NAMALWA (cell line): ENCODE data around the gene UTS2R.
"Not testable (repeated sequence)": the region's sequence is repeated elsewhere in the genome, so short reads cannot be mapped to it uniquely, and the experiment has no call there.

ENCODE experiments used
- DNase-seq: peaks from one replicate; pipeline ENCODE4 v3.0.0-alpha.2; 2015; ENCODE audit warnings: low spot score

Gene UTS2R

GRCh38 chr17:82334204-82334621, 37.4 kb upstream of the UTS2R start:
- no peak for DNase-seq

- peak; percentile 56 for DNase-seq
Measured at GRCh38 chr17:82334622-82335394, 36.8 kb upstream of the UTS2R start.

- no peak for DNase-seq
Measured at GRCh38 chr17:82338858-82339633, 32.5 kb upstream of the UTS2R start.

- DNase-seq, result no peak
Measured at GRCh38 chr17:82339634-82340580, 31.7 kb upstream of the UTS2R start.

GRCh38 chr17:82342361-82343079, 29.0 kb upstream of the UTS2R start:
- no peak for DNase-seq

- peak; percentile 65 for DNase-seq
Measured at GRCh38 chr17:82343560-82343959, 28.0 kb upstream of the UTS2R start.

GRCh38 chr17:82344175-82344907, 27.2 kb upstream of the UTS2R start:
- DNase-seq, result no peak

GRCh38 chr17:82345151-82345976, 26.2 kb upstream of the UTS2R start:
- DNase-seq, result no peak

- peak; percentile 22 for DNase-seq
Measured at GRCh38 chr17:82346342-82347300, 24.9 kb upstream of the UTS2R start.

- DNase-seq, result not testable (repeated sequence)
Measured at GRCh38 chr17:82347994-82348393, 23.6 kb upstream of the UTS2R start.

GRCh38 chr17:82348434-82348833, 23.1 kb upstream of the UTS2R start:
- no peak for DNase-seq

- DNase-seq, result no peak
Measured at GRCh38 chr17:82348866-82349265, 22.7 kb upstream of the UTS2R start.

GRCh38 chr17:82349287-82349701, 22.3 kb upstream of the UTS2R start:
- no peak for DNase-seq

GRCh38 chr17:82350182-82351030, 21.2 kb upstream of the UTS2R start:
- DNase-seq, result peak; percentile 94

- DNase-seq, result peak; percentile 98
Measured at GRCh38 chr17:82351254-82351712, 20.3 kb upstream of the UTS2R start.

- peak; percentile 95 for DNase-seq
Measured at GRCh38 chr17:82351713-82352488, 19.7 kb upstream of the UTS2R start.

GRCh38 chr17:82353484-82353883, 18.1 kb upstream of the UTS2R start:
- peak; percentile 66 for DNase-seq
